DND-41 (cell line): ENCODE measurements around the gene CHN1.

Experiments
- ATAC-seq: fragments of 200-7000 bp; cut with Tn5 transposase; 3 replicates; pipeline ENCODE4 v1.9.1; 2021; ENCODE audit warnings: low read depth; ENCODE audit not compliant: insufficient read depth
- DNase-seq: peaks from one replicate; pipeline ENCODE4 v3.0.0-alpha.2; 2020
- H2AFZ ChIP-seq: 2 replicates; pipeline ENCODE4 v1.6.0; 2012; ENCODE audit warnings: low read depth, low read length
- H3K27ac ChIP-seq: 2 replicates; pipeline ENCODE4 v1.5.1; 2012; ENCODE audit warnings: low read length, inconsistent platforms
- H3K27me3 ChIP-seq: fragments of 200-600 bp; sonication (generic); 2 replicates; pipeline ENCODE4 v1.6.0; 2012; ENCODE audit warnings: low read length, mild to moderate bottlenecking, inconsistent platforms; ENCODE audit not compliant: insufficient read depth, poor library complexity
- H3K36me3 ChIP-seq: 2 replicates; pipeline ENCODE4 v1.5.1; 2012; ENCODE audit warnings: low read length, inconsistent platforms; ENCODE audit not compliant: insufficient read depth
- H3K4me1 ChIP-seq: 2 replicates; pipeline ENCODE4 v1.5.1; 2012; ENCODE audit warnings: mild to moderate bottlenecking, low read length; ENCODE audit not compliant: insufficient read depth
- H3K4me2 ChIP-seq: 2 replicates; pipeline ENCODE4 v1.6.0; 2012; ENCODE audit warnings: mild to moderate bottlenecking, moderate library complexity, low read length, inconsistent platforms; ENCODE audit not compliant: insufficient read depth
- H3K4me3 ChIP-seq, 2 experiments: fragments of 200-600 bp in 1 of 2; shearing (Covaris generic) in 1 of 2; 2 replicates each; pipeline ENCODE4 v1.5.1; 2012 to 2016; ENCODE audit warnings: inconsistent platforms in 2 of 2, low read length in 2 of 2, mild to moderate bottlenecking in 2 of 2, low read depth in 1 of 2, moderate library complexity in 1 of 2
- H3K79me2 ChIP-seq: 2 replicates; pipeline ENCODE4 v1.6.0; 2012; ENCODE audit warnings: low read length, inconsistent platforms; ENCODE audit not compliant: insufficient read depth
- H3K9ac ChIP-seq: 2 replicates; pipeline ENCODE4 v1.6.0; 2012; ENCODE audit warnings: low read depth, mild to moderate bottlenecking, inconsistent platforms, low read length, moderate library complexity
- H3K9me3 ChIP-seq: 2 replicates; pipeline ENCODE4 v1.5.1; 2012; ENCODE audit warnings: low read length, moderate library complexity, mild to moderate bottlenecking, inconsistent platforms; ENCODE audit not compliant: insufficient read depth, severe bottlenecking
- H4K20me1 ChIP-seq: 2 replicates; pipeline ENCODE4 v1.6.0; 2012; ENCODE audit warnings: low read length; ENCODE audit not compliant: insufficient read depth
- EZH2 ChIP-seq: IDR thresholded peaks from 3 replicates; pipeline ENCODE4 v1.6.1; 2012; ENCODE audit warnings: borderline replicate concordance, low read depth, mild to moderate bottlenecking, moderate library complexity, low read length, inconsistent platforms; ENCODE audit not compliant: severe bottlenecking
- TF ChIP-seq, protein P1 (sequence below): IDR thresholded peaks from 2 replicates; pipeline ENCODE4 v1.5.1; 2012; ENCODE audit warnings: borderline replicate concordance, low read length, moderate library complexity, mild to moderate bottlenecking; ENCODE audit not compliant: poor library complexity, severe bottlenecking; ENCODE audit errors: extremely low read depth

CHN1 gene

DNA sequence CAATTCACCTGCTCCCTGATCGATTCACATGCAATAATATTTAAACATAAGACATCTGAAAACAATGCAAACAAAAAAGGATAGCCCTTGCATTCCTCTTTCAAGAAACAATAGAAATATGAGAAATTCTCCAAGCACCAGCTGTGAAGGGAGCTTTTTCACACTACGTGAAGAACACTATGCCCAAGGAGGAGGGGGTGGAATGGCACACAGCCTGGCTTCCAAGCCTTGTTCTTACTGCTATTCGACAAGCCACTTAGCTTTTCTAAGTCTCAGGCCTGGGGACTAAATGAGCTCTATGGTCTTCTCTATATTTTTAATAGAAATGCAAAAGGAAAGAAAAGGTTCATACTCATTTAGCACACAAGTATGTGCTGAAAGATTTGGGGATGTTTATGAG, 148.7 kb downstream of the CHN1 start:
- Histone ChIP-seq H2AFZ (no peak overlapping the region), H4K20me1 (no peaks in the 10 kb centered on the region), H3K27ac (no peak overlapping the region), H3K36me3 (no peaks in the 10 kb centered on the region), H3K27me3 (no peaks in the 10 kb centered on the region), H3K4me2 (no peak overlapping the region), H3K79me2 (no peaks in the 10 kb centered on the region), H3K4me1 (no peaks in the 10 kb centered on the region), H3K9me3 (no peaks in the 10 kb centered on the region), H3K9ac (no peak overlapping the region), H3K4me3 (no peak overlapping the region)
- TF ChIP-seq, protein P1, sequence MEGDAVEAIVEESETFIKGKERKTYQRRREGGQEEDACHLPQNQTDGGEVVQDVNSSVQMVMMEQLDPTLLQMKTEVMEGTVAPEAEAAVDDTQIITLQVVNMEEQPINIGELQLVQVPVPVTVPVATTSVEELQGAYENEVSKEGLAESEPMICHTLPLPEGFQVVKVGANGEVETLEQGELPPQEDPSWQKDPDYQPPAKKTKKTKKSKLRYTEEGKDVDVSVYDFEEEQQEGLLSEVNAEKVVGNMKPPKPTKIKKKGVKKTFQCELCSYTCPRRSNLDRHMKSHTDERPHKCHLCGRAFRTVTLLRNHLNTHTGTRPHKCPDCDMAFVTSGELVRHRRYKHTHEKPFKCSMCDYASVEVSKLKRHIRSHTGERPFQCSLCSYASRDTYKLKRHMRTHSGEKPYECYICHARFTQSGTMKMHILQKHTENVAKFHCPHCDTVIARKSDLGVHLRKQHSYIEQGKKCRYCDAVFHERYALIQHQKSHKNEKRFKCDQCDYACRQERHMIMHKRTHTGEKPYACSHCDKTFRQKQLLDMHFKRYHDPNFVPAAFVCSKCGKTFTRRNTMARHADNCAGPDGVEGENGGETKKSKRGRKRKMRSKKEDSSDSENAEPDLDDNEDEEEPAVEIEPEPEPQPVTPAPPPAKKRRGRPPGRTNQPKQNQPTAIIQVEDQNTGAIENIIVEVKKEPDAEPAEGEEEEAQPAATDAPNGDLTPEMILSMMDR: no peak
- TF ChIP-seq EZH2: no peak
- ATAC-seq (no peak), DNase-seq (no peak)

GRCh38 chr2:174846941-174847938, 157.9 kb downstream of the CHN1 start:
- H3K4me2 ChIP-seq: no peak overlapping the region
- no peak for ATAC-seq
- H3K4me3 ChIP-seq: no peak overlapping the region

GRCh38 chr2:174846218-174846617, 159.0 kb downstream of the CHN1 start:
- Histone ChIP-seq H3K79me2 (no peaks in the 10 kb centered on the region), H3K9ac (no peak overlapping the region), H2AFZ (no peak overlapping the region), H3K4me1 (no peaks in the 10 kb centered on the region), H3K36me3 (no peaks in the 10 kb centered on the region), H4K20me1 (no peaks in the 10 kb centered on the region), H3K27me3 (no peaks in the 10 kb centered on the region), H3K4me2 (no peak overlapping the region), H3K27ac (no peak overlapping the region), H3K9me3 (no peaks in the 10 kb centered on the region), H3K4me3 (no peak overlapping the region)
- TF ChIP-seq EZH2: no peak
- TF ChIP-seq, protein P1: no peak
- no peak for ATAC-seq
- no peak for DNase-seq

More at GRCh38 chr2:174846941-174847938, 157.9 kb downstream of the CHN1 start:
- H3K9ac ChIP-seq: no peak overlapping the region
- no peaks in the 10 kb centered on the region for H3K79me2 ChIP-seq
- no peaks in the 10 kb centered on the region for H3K27me3 ChIP-seq
- H3K4me1 ChIP-seq: no peaks in the 10 kb centered on the region
- H4K20me1 ChIP-seq: no peaks in the 10 kb centered on the region
- TF ChIP-seq, protein P1: no peak
- no peak for TF ChIP-seq EZH2
- no peak overlapping the region for H2AFZ ChIP-seq
- DNase-seq: no peak
- H3K9me3 ChIP-seq: no peaks in the 10 kb centered on the region
- no peaks in the 10 kb centered on the region for H3K36me3 ChIP-seq
- H3K27ac ChIP-seq: no peak overlapping the region
